ENCODE measurements around the gene HDAC3.
A peak's percentile ranks its signal among the peaks of the same experiment; 100 is the strongest.

Gene HDAC3

DNA sequence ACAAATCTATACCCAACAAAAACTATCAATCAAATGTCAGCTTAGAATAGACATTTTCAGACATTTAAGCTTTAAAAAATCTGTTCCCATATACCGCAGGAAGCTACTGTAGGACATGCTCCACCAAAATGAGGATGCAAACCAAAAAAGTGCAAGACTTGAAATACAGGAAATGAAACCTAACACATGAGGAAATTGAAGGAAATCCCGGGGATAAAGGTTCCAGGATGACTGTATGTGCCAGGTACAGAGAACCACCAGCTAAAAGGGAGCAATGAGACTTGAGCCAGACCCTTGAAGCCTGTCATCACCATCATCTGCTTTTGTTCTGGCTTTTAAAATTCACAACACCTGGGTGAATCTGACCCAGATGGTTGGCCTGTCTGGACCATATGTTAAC, 39.3 kb downstream of the HDAC3 start:
- TF ChIP-seq TAF1 (IDR thresholded peaks at IDR 0.05; ENCODE audit: borderline replicate concordance, low read depth, low read length) (no peak), POLR2AphosphoS5 (IDR thresholded peaks at IDR 0.05; ENCODE audit: low read depth, low read length) (no peak), POLR2A (IDR thresholded peaks at IDR 0.05; ENCODE audit: low read depth, low read length) (no peak)
- FAIRE-seq, result peak; percentile 24

GRCh38 chr5:141596867-141597266, 39.8 kb downstream of the HDAC3 start:
- no peak for DNase-seq (ENCODE audit: insufficient read length)
- TF ChIP-seq POLR2AphosphoS5 (IDR thresholded peaks at IDR 0.05; ENCODE audit: low read depth, low read length), result no peak
- no peak for TF ChIP-seq TAF1 (IDR thresholded peaks at IDR 0.05; ENCODE audit: borderline replicate concordance, low read depth, low read length)
- no peak for TF ChIP-seq POLR2A (IDR thresholded peaks at IDR 0.05; ENCODE audit: low read depth, low read length)

More for the DNA sequence above, 39.3 kb downstream of the HDAC3 start:
- no peak for DNase-seq (ENCODE audit: insufficient read length)

GRCh38 chr5:141590127-141590526, 46.5 kb downstream of the HDAC3 start:
- DNase-seq (ENCODE audit: insufficient read length), result no peak
- FAIRE-seq, result peak; percentile 9
- no peak for TF ChIP-seq TAF1 (IDR thresholded peaks at IDR 0.05; ENCODE audit: borderline replicate concordance, low read depth, low read length)
- TF ChIP-seq POLR2AphosphoS5 (IDR thresholded peaks at IDR 0.05; ENCODE audit: low read depth, low read length), result no peak
- TF ChIP-seq POLR2A (IDR thresholded peaks at IDR 0.05; ENCODE audit: low read depth, low read length), result no peak

More at GRCh38 chr5:141596867-141597266, 39.8 kb downstream of the HDAC3 start:
- FAIRE-seq, result no peak

DNA sequence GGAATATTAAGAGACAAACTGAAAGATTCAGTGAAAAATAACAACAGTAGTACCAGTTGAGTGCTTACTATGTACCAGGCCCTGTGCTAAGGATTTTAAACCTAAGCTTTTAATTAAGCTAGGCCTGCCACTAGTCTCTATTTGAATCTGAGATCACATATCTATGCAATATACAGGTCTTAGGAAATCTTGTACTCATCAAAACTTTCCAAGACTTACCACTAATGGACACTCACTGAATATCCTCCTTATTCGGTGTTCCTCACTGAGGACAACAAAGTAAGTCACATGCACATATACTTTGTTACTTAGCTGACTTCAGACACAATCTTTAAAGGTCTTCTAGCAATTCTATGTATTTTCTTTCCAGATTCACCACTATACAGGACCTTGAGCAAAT, 50.4 kb downstream of the HDAC3 start:
- TF ChIP-seq TAF1 (IDR thresholded peaks at IDR 0.05; ENCODE audit: borderline replicate concordance, low read depth, low read length) (no peak), POLR2AphosphoS5 (IDR thresholded peaks at IDR 0.05; ENCODE audit: low read depth, low read length) (no peak), POLR2A (IDR thresholded peaks at IDR 0.05; ENCODE audit: low read depth, low read length) (no peak)
- FAIRE-seq (peak; percentile 44), DNase-seq (ENCODE audit: insufficient read length) (no peak)

DNA sequence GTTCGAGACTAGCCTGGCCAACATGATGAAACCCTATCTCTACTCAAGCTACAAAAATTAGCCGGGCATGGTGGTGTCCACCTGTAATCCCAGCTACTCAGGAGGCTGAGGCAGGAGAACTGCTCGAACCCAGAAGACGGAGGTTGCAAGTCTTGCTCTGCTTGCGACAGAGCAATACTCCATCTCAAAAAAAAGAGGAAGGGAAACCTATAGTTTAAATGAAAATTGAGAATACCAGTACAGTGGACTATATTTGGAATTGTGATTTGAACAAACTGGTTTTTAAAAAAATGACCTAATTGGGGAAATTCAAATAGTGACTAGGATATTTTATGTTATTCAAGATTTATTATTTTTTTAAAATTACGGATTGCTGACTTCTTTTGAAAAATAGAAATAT, 51.1 kb downstream of the HDAC3 start:
- FAIRE-seq (no peak), DNase-seq (ENCODE audit: insufficient read length) (no peak)
- TF ChIP-seq TAF1 (IDR thresholded peaks at IDR 0.05; ENCODE audit: borderline replicate concordance, low read depth, low read length) (no peak), POLR2A (IDR thresholded peaks at IDR 0.05; ENCODE audit: low read depth, low read length) (no peak), POLR2AphosphoS5 (IDR thresholded peaks at IDR 0.05; ENCODE audit: low read depth, low read length) (no peak)

GRCh38 chr5:141574122-141574510, 62.5 kb downstream of the HDAC3 start:
- TF ChIP-seq TAF1 (IDR thresholded peaks at IDR 0.05; ENCODE audit: borderline replicate concordance, low read depth, low read length) (no peak), POLR2A (IDR thresholded peaks at IDR 0.05; ENCODE audit: low read depth, low read length) (no peak), POLR2AphosphoS5 (IDR thresholded peaks at IDR 0.05; ENCODE audit: low read depth, low read length) (no peak)
- FAIRE-seq (no peak), DNase-seq (ENCODE audit: insufficient read length) (no peak)

GRCh38 chr5:141573489-141574121, 63.0 kb downstream of the HDAC3 start:
- DNase-seq (ENCODE audit: insufficient read length) (no peak), FAIRE-seq (no peak)
- no peak for TF ChIP-seq POLR2AphosphoS5 (IDR thresholded peaks at IDR 0.05; ENCODE audit: low read depth, low read length)
- TF ChIP-seq POLR2A (IDR thresholded peaks at IDR 0.05; ENCODE audit: low read depth, low read length), result no peak
- TF ChIP-seq TAF1 (IDR thresholded peaks at IDR 0.05; ENCODE audit: borderline replicate concordance, low read depth, low read length), result no peak

Measured in GM12892 (cell line).